NCI-H460 (cell line): ENCODE data around the gene DOCK1. TPM values are rescaled to one million over a fixed set of nuclear protein-coding genes. Genes with fewer than 3 reads are reported as not detected.

Experiments
- DNase-seq: peaks from one replicate; pipeline ENCODE4 v3.0.0-alpha.2; 2016; ENCODE audit warnings: low read depth; ENCODE audit errors: extremely low read depth
- total RNA-seq: library from RNA; depleted of rRNA; stranded (reverse); fragments of >200 nt; shearing (Covaris generic); gene quantifications from 2 replicates; pipeline ENCODE4 v1.2.3, GENCODE V29; 2014

Gene DOCK1
- total RNA-seq, 1 experiment from 2014 or later = 32.3 TPM

GRCh38 chr10:127154831-127155620 is 249.8 kb downstream of the DOCK1 start:
- no peak for DNase-seq

DNA sequence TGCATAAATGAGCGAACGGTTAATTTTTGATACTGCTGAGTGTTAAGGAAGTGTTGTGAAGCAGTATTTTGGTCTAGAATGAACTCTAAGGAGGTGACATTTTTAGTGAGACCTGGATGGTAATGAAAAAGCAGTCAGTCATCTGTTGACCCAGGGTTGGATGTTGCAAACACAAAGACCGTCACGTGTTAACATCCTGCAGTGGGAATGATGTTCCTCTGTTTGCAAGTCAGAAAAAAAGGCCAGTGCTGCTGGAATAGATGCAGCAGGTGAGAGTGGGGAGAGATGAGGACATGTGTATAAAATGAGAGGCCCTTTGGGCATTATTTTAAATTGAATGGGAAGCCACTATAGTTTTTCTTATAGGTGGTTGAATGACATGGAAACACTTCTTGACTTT is 251.9 kb downstream of the DOCK1 start:
- DNase-seq = no peak

- DNase-seq = no peak
Observed at GRCh38 chr10:127157506-127158200, 252.4 kb downstream of the DOCK1 start.

DNA sequence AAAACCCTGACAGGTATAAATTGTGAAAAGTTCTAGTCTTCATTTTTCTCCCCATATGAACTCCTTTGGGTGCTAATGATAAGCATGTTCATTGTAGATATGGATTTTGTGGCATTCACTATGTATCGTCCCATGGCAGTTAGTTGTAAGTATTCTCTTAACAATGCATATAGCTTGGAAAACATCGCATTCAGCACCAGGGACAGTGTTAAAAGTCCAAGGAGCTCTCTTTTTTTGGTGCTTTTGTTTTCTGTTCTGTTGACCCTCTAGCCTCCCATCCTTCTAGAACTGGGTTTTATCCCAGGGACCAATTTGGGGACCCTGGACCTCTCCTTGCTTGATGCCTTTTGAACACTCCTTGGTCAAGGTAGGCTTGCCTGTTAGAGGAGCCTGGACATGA is 253.4 kb downstream of the DOCK1 start:
- no peak for DNase-seq

GRCh38 chr10:127159648-127160245 is 254.5 kb downstream of the DOCK1 start:
- DNase-seq = no peak

DNA sequence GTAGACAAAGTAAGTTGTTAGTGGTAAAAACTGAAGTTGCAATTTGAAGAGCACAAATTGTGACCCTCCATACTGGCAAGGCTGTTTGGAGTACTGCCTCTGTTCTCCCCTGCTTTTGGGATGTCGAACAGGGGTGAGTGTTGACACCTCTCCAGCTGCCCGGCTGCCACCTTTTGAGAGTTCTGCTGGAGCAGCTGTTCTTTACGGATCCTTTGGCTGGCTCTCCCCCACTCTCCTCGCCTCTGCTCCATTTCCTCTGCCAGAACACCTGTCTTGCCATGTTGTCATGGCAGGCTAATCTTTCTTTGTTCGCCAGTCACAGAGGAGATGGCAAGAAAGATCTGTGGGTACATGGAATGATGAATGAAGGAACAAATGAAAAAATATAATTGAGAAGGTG is 256.3 kb downstream of the DOCK1 start:
- no peak for DNase-seq

DNA sequence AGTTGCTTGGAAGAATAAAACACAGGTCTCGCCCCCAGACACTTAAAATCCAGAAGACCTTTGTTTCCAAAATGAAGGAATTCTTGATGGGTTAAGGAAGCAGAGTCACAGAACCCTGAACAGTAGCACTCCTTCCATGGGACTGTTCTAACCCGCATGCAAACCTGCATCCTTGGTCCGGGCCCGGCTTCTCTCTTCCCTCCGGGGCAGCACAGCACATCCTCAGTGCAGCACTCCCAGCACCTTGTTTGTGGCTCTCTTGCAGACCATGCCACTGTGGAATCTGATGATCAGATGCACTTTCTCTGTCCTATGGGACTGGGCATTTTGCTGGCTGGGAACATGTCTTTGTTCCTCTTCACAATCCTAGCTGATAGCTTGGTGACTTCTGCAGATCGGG is 257.6 kb downstream of the DOCK1 start:
- no peak for DNase-seq

DNA sequence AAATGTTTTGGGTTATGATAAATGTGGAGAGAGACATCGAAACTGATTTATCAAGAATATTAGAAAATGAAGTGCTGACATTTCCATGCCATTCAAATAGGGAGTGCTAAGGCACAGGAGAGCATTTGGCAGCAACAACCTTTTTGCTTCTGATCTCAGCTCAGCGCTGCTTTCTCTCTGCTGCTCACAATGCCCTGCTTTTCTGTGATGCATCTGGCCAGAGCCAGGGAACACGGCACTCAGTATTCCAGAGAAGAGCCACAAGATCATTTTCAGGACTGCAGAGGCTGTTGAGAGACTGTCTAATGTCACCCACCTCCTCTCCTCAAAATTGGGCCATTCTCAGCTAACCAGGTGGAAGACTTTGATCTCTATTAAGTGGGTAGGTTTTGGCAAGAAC is 263.0 kb downstream of the DOCK1 start:
- no peak for DNase-seq

GRCh38 chr10:127174866-127175265 is 269.6 kb downstream of the DOCK1 start:
- DNase-seq = no peak

GRCh38 chr10:127175357-127176110 is 270.3 kb downstream of the DOCK1 start:
- DNase-seq = no peak

- no peak for DNase-seq
Observed at GRCh38 chr10:127176649-127177048, 271.4 kb downstream of the DOCK1 start.

DNA sequence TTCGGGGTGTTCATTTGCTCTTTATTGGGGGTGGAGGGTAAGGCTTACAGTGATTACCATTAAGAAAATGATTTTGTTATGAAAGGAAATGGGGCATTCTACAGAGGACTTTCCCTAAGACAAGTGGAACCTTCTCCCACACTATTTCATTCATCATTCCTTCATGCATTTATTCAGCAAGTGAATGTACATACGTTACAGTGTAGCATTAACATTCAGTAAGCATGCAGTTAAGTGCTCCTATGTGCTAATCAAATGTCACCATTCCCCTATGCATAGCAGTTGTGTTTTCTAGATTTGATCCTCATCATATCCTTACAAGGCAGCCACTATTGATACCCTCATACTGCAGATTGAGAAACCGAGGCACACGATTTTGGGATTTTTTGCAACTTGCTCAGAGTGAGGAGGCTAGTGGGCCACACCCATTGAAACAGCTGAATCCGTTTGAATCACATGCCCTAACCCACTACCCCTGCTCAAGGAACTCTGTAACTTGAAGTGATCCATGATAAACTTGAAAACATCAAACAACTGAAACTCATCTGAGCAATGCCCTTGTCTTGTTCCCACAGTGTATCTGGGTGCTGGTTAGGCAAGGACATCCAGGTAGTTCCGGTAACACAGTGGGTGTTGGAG is 274.5 kb downstream of the DOCK1 start:
- no peak for DNase-seq

DNA sequence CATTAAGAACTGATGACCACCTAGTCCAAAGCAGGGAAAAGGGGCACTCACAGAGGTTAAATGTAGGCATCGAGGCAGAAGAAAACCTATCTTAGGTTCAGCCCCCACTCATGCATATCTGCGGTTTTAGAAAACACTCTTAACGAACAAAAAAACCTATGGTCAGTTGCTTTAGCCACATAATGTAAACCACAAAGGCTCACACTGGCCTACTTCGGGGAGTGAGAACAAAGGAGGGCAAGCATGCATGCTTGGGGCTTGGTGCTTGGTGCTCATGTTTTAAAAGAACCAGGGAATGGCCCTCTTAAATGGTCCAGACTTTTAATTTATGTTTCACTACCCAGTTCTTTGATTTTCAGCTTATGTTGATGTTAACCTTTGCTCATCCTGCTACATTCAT is 276.9 kb downstream of the DOCK1 start:
- no peak for DNase-seq

GRCh38 chr10:127184582-127184981 is 279.4 kb downstream of the DOCK1 start:
- no peak for DNase-seq

DNA sequence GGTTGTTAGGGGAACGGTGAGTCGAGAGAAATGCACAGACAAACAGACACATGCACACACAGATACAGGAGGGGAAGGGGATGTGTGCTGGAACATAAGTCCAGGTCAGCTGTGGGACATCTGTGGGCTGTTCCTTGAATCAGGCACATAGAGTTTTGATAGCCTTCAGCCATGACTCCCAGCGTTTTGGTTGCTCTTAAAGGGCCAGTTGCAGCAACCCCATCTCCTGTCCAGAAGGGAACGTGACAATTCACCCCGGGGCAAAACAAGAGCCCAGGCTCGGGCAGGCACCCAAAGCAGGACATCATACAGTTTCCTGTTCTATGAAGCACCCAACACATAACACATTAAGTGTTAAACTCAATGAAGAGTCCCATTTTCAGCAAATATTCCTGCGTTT is 281.6 kb downstream of the DOCK1 start:
- no peak for DNase-seq

DNA sequence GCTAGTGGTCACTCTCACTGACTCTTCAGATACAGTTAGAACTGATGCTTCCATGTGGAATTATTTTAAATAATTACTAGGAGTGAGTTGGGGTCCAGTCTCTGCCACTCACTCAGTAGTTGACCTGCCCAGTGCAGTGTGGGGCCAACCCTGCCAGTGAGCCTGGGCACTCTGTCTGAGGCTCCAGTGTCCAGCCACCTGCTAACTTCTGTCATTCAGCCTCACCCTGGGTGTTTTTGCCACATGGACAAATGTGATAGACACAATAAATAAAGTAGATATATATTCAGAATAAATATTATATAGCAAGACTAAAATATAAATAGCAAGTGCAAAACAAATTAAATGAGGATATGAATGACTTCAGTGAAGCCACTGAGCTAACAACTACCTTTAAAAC is 284.0 kb downstream of the DOCK1 start:
- DNase-seq = no peak

DNA sequence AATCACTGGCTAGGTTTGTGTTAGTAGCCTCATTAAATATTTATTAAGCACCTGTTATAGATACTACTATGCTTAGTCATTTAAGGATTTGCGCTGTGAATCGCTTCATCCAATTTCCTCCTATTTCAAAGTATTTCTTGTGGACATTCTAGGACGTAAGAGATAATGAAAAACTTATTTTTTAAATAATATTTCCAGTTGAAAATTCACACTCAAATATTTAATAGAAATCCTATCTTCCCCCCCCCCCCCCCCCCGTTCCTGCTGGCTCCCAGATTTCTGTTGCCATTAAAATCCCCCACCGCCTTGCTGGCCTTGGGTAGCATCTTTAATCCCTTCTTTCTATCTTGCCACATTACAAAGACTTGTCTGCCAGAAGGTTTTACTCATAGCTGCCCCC is 285.2 kb downstream of the DOCK1 start:
- no peak for DNase-seq

DNA sequence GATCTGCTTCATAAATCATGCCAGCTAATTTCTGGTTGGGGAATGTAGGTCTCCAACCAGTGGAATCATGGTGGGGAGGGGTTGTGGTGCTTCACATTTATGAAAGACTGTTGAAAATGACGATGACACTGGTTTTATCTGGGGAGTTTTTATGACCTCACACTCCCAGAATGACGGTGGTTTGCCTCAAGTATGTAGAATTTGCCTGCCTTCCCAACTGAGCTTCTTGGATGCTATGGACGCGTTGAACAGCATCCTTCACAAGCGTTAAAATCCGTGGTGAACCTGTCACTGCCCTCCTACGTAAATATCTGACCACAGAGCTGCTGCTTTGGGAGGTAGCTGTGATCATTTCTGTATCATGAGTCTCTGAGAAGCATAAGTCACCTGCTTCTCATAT is 287.9 kb downstream of the DOCK1 start:
- no peak for DNase-seq

DNA sequence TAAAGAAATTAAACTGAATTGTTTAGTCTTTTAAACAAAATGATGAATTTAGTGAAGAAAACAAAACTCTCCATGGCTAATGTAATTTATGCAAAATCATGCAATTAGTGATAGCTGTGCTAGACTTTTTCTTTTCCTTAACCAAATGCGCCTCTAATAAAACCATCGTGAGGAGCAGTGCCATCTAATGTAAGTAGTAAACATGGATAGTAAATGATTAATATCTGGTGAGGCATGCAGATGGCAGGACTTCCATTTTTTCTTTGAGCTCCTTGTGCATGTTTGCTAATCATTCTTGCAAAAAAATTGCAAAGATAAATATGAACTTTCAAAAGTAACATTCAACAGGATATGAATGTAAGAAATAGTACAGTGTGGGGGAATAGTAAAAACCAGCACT is 288.9 kb downstream of the DOCK1 start:
- no peak for DNase-seq

GRCh38 chr10:127194599-127194998 is 289.4 kb downstream of the DOCK1 start:
- DNase-seq = no peak

DNA sequence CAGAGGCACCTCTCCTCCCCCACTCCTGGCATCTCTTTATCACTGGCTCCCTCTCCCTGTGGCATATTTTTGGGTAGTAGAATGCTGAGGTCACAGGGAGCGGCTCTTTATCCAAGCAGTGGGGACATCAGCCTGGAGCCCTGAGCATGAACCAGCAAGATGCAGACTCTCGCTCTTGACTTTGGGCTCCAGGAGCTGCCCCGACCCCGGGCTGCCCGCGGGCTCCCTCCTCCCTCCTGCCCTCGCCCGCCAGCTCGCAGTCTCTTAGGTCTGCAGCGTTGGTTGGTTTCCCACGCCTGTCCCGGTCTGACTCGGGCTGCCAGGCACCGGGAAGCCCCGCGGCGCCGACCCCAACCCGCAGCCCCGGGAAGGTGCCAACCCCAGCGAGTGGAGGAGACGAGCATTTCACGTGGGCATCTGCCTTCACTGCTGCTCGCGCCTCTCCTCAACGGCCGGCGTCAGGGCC is 289.8 kb downstream of the DOCK1 start:
- no peak for DNase-seq
